Parathyroid adenoma (tissue), 2 donors: ENCODE results near the gene PTGER1.

ENCODE experiments used
- H2AFZ ChIP-seq: fragments of 300-600 bp; sonication (generic); one replicate; pipeline ENCODE4 v1.7.0; 2017; ENCODE audit warnings: antibody characterized with exemption, mild to moderate bottlenecking
- H3K27ac ChIP-seq: fragments of 300-600 bp; sonication (generic); one replicate; pipeline ENCODE4 v1.7.0; 2017
- H3K27me3 ChIP-seq: fragments of 300-600 bp; sonication (generic); one replicate; pipeline ENCODE4 v1.7.0; 2017; ENCODE audit warnings: low read length; ENCODE audit not compliant: control insufficient read depth, insufficient read depth
- H3K36me3 ChIP-seq: fragments of 300-600 bp; sonication (generic); one replicate; pipeline ENCODE4 v1.7.0; 2017; ENCODE audit warnings: low read length; ENCODE audit not compliant: control insufficient read depth, insufficient read depth
- H3K4me1 ChIP-seq: fragments of 300-600 bp; sonication (generic); one replicate; pipeline ENCODE4 v1.7.0; 2017; ENCODE audit warnings: control low read depth
- H3K4me2 ChIP-seq: fragments of 300-600 bp; sonication (generic); one replicate; pipeline ENCODE4 v1.7.0; 2017; ENCODE audit warnings: low read length
- H3K4me3 ChIP-seq: fragments of 300-600 bp; sonication (generic); one replicate; pipeline ENCODE4 v1.7.0; 2017; ENCODE audit warnings: low read depth, low read length
- H3K79me2 ChIP-seq: fragments of 300-600 bp; sonication (generic); one replicate; pipeline ENCODE4 v1.7.0; 2017; ENCODE audit warnings: control low read depth
- H3K9ac ChIP-seq: fragments of 300-600 bp; sonication (generic); one replicate; pipeline ENCODE4 v1.7.0; 2017; ENCODE audit warnings: mild to moderate bottlenecking
- H3K9me3 ChIP-seq: fragments of 300-600 bp; sonication (generic); one replicate; pipeline ENCODE4 v1.7.0; 2017; ENCODE audit warnings: low read length; ENCODE audit not compliant: control insufficient read depth
- TF ChIP-seq, protein P1 (sequence below): fragments of 300-600 bp; sonication (generic); IDR thresholded peaks from one replicate; pipeline ENCODE4 v1.7.0; 2017; ENCODE audit warnings: antibody characterized with exemption, mild to moderate bottlenecking
- donor health status: primary hyperparathyroidism.

The PTGER1 gene

DNA sequence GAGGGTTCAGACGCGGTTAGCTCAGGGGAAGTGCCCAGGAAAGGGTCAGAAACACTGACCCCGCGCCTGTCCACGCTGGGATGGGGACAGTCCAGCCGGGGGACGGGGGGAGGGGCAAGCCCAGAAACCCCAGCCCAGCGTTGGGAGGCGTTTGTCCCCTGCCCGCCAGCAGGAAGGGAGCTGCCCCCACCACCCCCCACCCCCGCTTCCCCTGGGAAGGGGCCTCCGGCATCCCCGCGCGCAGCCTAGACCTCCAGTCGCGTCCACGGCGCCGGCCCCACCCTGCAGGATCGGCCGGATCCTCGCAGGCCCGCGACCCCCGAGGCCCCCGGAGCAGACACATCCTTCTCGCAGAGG is 20.5 kb upstream of the PTGER1 start:
- no peaks in the 10 kb centered on the region for H3K27me3 ChIP-seq
- H3K4me3 ChIP-seq = peak overlapping the region; percentile 69
- H3K4me1 ChIP-seq = peaks cover 12% of the 10 kb centered on the region
- H3K79me2 ChIP-seq = peaks cover 3% of the 10 kb centered on the region
- H3K9me3 ChIP-seq = no peaks in the 10 kb centered on the region
- no peak overlapping the region for H3K27ac ChIP-seq
- no peak overlapping the region for H3K9ac ChIP-seq
- TF ChIP-seq, protein P1, sequence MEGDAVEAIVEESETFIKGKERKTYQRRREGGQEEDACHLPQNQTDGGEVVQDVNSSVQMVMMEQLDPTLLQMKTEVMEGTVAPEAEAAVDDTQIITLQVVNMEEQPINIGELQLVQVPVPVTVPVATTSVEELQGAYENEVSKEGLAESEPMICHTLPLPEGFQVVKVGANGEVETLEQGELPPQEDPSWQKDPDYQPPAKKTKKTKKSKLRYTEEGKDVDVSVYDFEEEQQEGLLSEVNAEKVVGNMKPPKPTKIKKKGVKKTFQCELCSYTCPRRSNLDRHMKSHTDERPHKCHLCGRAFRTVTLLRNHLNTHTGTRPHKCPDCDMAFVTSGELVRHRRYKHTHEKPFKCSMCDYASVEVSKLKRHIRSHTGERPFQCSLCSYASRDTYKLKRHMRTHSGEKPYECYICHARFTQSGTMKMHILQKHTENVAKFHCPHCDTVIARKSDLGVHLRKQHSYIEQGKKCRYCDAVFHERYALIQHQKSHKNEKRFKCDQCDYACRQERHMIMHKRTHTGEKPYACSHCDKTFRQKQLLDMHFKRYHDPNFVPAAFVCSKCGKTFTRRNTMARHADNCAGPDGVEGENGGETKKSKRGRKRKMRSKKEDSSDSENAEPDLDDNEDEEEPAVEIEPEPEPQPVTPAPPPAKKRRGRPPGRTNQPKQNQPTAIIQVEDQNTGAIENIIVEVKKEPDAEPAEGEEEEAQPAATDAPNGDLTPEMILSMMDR = no peak
- H2AFZ ChIP-seq = peak overlapping the region; percentile 26
- peak overlapping the region; percentile 72 for H3K4me2 ChIP-seq
- H3K36me3 ChIP-seq = no peaks in the 10 kb centered on the region

DNA sequence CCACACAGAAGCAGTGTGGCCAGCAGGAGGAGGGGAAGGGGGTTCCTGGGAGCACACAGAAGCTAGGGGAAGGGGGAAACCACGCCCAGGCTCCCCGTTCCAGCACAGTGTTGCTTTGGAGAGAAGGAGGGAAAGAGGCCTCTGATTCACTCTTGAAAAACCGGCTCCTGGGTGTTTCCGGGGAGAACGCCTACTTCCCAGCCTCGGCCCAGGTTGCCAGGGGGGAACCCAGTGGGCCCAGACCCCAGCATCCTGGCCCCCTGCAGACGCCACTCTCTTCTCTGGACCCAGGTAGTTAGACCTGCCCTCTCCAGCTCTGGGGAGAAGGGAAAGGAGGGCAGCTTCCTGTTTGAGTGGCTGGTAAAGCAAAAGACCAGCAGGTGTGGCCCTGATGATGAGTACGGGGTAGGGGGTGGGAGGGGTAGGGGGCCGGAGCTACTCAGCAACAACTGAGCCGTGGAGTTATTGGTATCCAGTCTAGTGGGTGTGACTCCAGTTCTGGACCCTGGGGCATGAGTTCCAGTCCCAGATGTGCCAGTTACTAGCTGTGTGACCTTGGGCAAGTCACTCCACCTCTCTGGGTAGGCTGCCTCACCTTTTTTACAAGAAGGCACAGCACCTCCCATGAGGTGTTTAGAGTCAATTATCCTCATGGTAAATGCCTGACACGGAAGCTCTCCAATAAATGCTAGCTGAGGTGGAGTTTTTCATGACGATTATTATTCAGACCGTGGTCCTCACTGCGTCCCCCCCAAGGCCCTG is 19.9 kb upstream of the PTGER1 start:
- no peak overlapping the region for H3K9ac ChIP-seq
- peaks cover 3% of the 10 kb centered on the region for H3K79me2 ChIP-seq
- no peaks in the 10 kb centered on the region for H3K27me3 ChIP-seq
- peak overlapping the region; percentile 69 for H3K4me3 ChIP-seq
- no peaks in the 10 kb centered on the region for H3K9me3 ChIP-seq
- H3K4me1 ChIP-seq = peaks cover 12% of the 10 kb centered on the region
- peak overlapping the region; percentile 26 for H2AFZ ChIP-seq
- H3K36me3 ChIP-seq = no peaks in the 10 kb centered on the region
- TF ChIP-seq, protein P1 = no peak
- peak overlapping the region; percentile 72 for H3K4me2 ChIP-seq
- H3K27ac ChIP-seq = no peak overlapping the region

DNA sequence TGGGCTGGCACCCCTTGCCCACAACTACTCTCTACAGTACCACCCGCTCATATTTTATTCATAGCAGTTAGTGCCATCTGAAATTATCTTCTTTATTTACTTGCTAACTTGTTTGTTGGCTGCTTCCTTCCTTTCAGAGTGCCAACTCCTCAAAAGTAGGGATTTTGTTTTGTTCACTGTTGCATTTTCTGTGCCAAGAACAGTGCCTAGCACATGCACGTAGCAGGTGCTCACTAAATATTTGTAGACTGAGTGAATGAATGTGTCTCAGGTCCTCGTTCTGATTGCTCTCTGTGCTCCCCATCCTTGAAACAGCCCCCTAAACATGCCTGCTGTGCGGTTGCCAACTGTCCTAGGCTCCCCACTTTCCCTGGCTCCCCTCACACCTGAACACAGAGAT is 19.3 kb upstream of the PTGER1 start:
- H3K27ac ChIP-seq = no peak overlapping the region
- no peaks in the 10 kb centered on the region for H3K36me3 ChIP-seq
- H3K4me1 ChIP-seq = peaks cover 12% of the 10 kb centered on the region
- no peak overlapping the region for H3K4me2 ChIP-seq
- H3K79me2 ChIP-seq = peaks cover 3% of the 10 kb centered on the region
- H3K27me3 ChIP-seq = no peaks in the 10 kb centered on the region
- TF ChIP-seq, protein P1 = no peak
- no peak overlapping the region for H2AFZ ChIP-seq
- H3K9ac ChIP-seq = no peak overlapping the region
- H3K9me3 ChIP-seq = no peaks in the 10 kb centered on the region
- H3K4me3 ChIP-seq = no peak overlapping the region

DNA sequence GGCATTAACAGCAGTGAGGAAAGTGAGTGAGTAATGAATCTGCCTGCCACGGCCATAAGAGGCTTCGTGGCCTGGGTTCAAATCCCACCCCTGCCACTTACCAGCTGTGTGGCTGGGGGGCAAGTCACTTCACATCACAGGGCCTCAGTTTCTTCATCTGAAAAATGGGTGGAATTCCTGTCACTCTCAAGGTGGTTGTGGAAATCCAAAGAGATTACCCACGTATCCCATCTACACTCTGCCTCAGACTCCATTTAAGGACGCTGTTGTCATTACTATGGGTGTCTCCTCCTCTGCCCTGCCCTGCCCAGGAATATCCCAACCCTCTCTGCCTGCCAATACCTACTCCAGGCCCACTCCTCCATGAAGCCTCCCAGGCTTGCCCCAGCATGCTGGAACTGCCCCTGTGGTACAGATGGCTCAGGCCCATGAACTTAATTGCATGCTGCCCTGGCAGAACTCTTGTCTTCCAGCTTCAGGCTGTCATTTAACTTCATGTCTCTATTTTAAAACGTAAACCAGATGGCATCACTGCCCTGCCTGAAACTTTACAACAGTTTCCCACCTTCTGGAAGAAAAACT is 17.7 kb upstream of the PTGER1 start:
- H3K9ac ChIP-seq = no peak overlapping the region

More for the DNA sequence above, 17.7 kb upstream of the PTGER1 start:
- Histone ChIP-seq H3K4me3 (no peak overlapping the region), H2AFZ (no peak overlapping the region), H3K27me3 (no peaks in the 10 kb centered on the region), H3K27ac (no peak overlapping the region), H3K9me3 (no peaks in the 10 kb centered on the region), H3K36me3 (no peaks in the 10 kb centered on the region), H3K4me2 (no peak overlapping the region), H3K4me1 (peaks cover 12% of the 10 kb centered on the region), H3K79me2 (peaks cover 3% of the 10 kb centered on the region)
- TF ChIP-seq, protein P1 = no peak
